Activated CD4-positive, alpha-beta T cell treated with anti-CD3 and anti-CD28 coated beads, Interleukin-2, Interleukin-4, amounts not matched to agents 100 ng/mL and 50 ng/mL, durations not matched to agents 16 hours and 8 hours (primary cell): Measurements from ENCODE around the gene MYL11.

Source experiments
- DNase-seq: peaks from one replicate; pipeline ENCODE4 v3.0.0-alpha.2; 2020; ENCODE audit warnings: low spot score

MYL11 gene

GRCh38 chr16:30397056-30397455, 22.5 kb downstream of the MYL11 start:
- no peak for DNase-seq

GRCh38 chr16:30397776-30398660, 23.4 kb downstream of the MYL11 start:
- no peak for DNase-seq

- no peak for DNase-seq
These were observed 24.2 kb downstream of the MYL11 start for GRCh38 chr16:30398661-30399434.

GRCh38 chr16:30399435-30400186, 25.0 kb downstream of the MYL11 start:
- DNase-seq: no peak

- no peak for DNase-seq
These were observed 27.3 kb downstream of the MYL11 start for GRCh38 chr16:30401768-30402425.

- DNase-seq: no peak
These were observed 32.1 kb downstream of the MYL11 start for GRCh38 chr16:30406795-30407101.

- DNase-seq: peak; percentile 95
These were observed 32.7 kb downstream of the MYL11 start, which contains the start of gene ZNF771 for GRCh38 chr16:30407102-30407803. Gene ZNF771 (plus strand): TSS chr16:30407606. CDS start chr16:30408054, 448 bp downstream.

GRCh38 chr16:30407804-30408534, 33.4 kb downstream of the MYL11 start:
- DNase-seq: no peak

GRCh38 chr16:30409125-30410060, 34.8 kb downstream of the MYL11 start:
- peak; percentile 94 for DNase-seq

- no peak for DNase-seq
These were observed 38.7 kb downstream of the MYL11 start for GRCh38 chr16:30413112-30413806.

- DNase-seq: no peak
These were observed 39.6 kb downstream of the MYL11 start for GRCh38 chr16:30414159-30414558.

- no peak for DNase-seq
These were observed 41.5 kb downstream of the MYL11 start for GRCh38 chr16:30416047-30416603.

- no peak for DNase-seq
These were observed 42.3 kb downstream of the MYL11 start for GRCh38 chr16:30416624-30417528.

- peak; percentile 92 for DNase-seq
These were observed 43.1 kb downstream of the MYL11 start for GRCh38 chr16:30417529-30418349.

GRCh38 chr16:30418350-30419181, 44.0 kb downstream of the MYL11 start:
- no peak for DNase-seq

GRCh38 chr16:30421010-30421409, 46.4 kb downstream of the MYL11 start:
- DNase-seq: no peak
